ENCODE results near the gene MPND.

MPND gene

DNA sequence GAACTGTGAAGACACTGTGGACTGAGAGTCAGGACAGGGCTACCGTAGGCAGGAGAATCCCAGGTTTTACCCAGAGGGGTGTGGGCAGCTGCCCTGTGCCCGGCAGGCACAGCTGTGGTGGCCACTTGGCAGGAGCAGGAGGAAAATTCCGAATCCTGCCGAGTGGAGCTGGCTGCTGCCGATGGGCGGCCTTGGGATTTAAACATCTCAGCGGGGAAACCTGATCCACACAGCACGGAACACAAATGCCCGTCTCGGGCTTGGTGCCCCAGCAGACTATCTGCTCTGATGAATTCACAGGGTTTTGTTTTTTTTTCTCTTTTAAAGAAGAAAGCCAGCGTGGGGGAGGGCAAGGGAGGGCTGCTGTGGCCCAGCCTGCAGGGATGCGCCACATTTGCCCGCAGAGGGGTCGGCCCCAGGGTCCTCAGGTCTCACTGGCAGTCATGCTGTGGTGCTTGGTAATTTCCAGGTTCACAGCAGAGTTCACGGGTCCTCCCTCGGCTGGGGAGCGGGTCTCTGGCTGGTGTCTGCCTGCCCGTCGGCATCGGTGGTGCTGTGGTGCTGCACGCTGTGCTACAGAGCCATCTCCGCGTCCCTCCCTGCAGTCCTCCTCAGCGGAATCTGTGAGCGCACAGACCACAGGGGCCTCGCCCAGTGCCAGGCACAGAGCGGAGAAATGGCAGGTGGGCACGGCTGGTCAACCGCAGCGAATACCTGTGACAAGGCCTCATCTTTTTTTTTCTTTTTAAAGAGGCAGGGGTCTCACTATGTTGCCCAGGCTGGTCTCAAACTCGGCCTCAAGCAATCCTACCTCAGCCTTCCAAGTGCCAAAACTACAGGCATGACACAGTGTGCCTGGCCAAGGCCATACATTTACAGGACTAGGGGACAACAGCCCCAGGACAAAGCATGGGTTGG, 28.1 kb downstream of the MPND start:
- no peak for TF ChIP-seq GATA2 (IDR thresholded peaks at IDR 0.05; ENCODE audit: low read depth, low read length)
- no peak for TF ChIP-seq GATA3 (IDR thresholded peaks at IDR 0.05; ENCODE audit: low read depth, low read length)

- no peak for TF ChIP-seq GATA3 (IDR thresholded peaks at IDR 0.05; ENCODE audit: low read depth, low read length)
- no peak for TF ChIP-seq GATA2 (IDR thresholded peaks at IDR 0.05; ENCODE audit: low read depth, low read length)
Measured at GRCh38 chr19:4372165-4373012, 29.0 kb downstream of the MPND start.

DNA sequence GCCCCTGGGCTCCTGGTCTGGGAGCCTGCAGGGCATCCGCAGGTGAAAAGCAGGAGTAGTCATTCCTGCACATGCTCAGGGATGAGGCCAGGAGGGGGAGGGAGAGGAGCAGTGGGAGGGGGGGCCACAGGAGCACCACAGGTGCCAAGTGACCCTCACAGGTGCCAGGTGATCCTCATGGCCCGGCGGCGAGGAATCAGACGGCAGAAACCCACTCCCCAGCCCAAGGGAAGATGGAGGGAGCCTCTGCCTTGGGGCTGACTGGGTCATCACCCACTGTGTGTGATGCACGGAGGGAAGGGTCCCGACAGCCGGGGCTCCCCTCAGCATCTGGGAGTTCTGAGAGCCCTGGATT, 29.6 kb downstream of the MPND start:
- TF ChIP-seq GATA3 (IDR thresholded peaks at IDR 0.05; ENCODE audit: low read depth, low read length) (no peak), GATA2 (IDR thresholded peaks at IDR 0.05; ENCODE audit: low read depth, low read length) (no peak)

- TF ChIP-seq GATA3 (IDR thresholded peaks at IDR 0.05; ENCODE audit: low read depth, low read length) (no peak), GATA2 (IDR thresholded peaks at IDR 0.05; ENCODE audit: low read depth, low read length) (no peak)
Measured at GRCh38 chr19:4373601-4374497, 30.5 kb downstream of the MPND start.

DNA sequence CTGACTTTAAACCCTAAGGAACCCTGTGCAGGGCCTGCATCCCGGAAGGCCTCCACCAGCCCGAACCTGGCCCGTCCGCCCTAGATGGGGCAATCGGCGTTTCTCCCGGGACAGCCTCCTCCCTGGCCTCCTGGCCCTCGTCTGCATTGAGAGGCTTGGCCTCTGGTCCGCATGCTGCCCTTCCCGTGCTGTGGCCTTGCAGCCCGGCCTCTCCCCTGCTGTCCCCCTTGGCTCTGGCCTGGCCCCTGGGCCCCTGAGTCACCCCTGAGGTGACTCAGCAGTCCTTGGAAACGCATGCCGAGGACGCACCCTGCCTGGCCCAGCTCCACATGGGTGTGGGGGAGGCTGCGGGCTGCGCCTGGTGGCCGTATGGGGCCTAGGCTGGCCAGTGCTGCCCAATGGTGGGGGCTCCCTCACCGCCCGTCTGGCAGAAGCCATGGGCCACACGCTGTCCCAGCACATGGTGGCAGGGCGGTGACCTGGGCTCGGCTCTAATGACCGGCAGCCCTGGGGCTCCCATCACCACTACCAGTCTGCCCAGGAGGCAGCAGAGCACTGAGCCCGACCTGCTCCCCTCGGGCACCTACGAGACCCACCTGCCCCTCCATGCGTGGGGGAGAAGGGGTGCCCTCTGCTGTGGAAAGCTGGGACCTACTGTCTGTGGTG, 31.3 kb downstream of the MPND start:
- no peak for TF ChIP-seq GATA2 (IDR thresholded peaks at IDR 0.05; ENCODE audit: low read depth, low read length)
- TF ChIP-seq GATA3 (IDR thresholded peaks at IDR 0.05; ENCODE audit: low read depth, low read length) = no peak

GRCh38 chr19:4375164-4376027, 32.0 kb downstream of the MPND start:
- TF ChIP-seq GATA2 (IDR thresholded peaks at IDR 0.05; ENCODE audit: low read depth, low read length) (peak; percentile 73), GATA3 (IDR thresholded peaks at IDR 0.05; ENCODE audit: low read depth, low read length) (no peak)

DNA sequence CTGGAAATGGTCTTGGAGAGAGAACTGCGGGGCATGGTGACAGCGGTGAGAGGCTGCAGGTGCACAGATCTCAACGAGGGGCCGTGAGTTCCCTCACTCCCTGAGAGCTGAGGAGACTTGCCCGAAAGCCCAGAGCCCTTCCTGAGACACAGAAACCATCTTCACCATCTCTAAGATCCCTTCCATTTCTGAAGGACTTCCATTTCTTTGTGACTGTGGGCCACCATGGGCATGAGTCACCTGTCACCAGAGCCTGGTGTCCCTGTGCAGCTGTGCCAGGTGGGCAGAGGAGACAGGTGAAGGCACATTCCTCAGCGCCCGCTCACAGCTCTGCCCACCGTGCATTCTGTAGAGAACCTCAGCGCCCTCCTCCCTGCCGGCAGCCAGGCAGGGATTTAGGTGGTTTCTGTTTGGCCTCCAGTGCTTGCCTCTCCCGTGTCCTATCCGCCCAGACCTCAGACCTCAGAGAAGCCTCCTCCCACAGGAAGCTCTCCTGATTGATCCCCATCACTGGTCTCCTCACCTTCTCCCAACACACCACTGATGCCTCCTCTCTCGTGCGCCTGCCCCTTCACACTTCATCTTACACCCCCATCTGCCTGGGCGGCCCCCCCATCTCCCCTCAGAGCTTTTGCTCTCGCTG, 32.8 kb downstream of the MPND start:
- TF ChIP-seq GATA3 (IDR thresholded peaks at IDR 0.05; ENCODE audit: low read depth, low read length) (no peak), GATA2 (IDR thresholded peaks at IDR 0.05; ENCODE audit: low read depth, low read length) (no peak)

- no peak for TF ChIP-seq GATA3 (IDR thresholded peaks at IDR 0.05; ENCODE audit: low read depth, low read length)
- no peak for TF ChIP-seq GATA2 (IDR thresholded peaks at IDR 0.05; ENCODE audit: low read depth, low read length)
Measured at GRCh38 chr19:4376671-4376990, 33.3 kb downstream of the MPND start.

DNA sequence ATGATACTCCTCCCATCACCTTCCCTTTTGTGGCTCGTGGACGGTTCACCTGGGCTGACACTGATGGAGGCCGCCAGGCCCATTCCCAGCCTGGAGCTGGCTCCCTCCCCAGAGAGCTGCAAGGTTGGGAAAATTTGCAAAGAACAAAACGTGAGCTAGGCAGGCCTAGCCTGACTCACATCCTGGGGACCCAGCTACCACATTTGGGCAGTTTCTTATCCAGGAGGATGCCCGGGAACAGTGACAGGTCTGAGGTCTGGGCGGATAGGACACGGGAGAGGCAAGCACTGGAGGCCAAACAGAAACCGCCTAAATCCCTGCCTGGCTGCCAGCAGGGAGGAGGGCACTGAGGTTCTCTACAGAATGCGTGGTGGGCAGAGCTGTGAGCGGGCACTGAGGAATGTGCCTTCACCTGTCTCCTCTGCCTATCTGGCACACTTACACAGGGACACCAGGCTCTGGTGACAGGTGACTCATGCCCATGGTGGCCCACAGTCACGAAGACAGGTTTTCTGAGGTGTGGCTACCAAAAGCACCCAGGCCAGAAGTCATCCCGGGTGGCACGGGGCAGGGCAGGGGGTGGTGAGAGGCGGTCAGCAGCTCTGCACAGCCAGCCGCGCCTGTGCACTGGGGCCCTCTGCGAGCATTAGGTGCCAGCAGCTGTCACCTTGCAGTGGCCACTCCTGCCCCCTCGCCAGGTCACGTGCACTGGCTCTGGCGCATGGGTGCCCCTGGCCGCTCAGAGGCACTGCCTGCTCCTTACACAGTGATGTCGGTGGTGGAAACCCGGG, 33.8 kb downstream of the MPND start:
- no peak for TF ChIP-seq GATA2 (IDR thresholded peaks at IDR 0.05; ENCODE audit: low read depth, low read length)
- TF ChIP-seq GATA3 (IDR thresholded peaks at IDR 0.05; ENCODE audit: low read depth, low read length) = no peak

DNA sequence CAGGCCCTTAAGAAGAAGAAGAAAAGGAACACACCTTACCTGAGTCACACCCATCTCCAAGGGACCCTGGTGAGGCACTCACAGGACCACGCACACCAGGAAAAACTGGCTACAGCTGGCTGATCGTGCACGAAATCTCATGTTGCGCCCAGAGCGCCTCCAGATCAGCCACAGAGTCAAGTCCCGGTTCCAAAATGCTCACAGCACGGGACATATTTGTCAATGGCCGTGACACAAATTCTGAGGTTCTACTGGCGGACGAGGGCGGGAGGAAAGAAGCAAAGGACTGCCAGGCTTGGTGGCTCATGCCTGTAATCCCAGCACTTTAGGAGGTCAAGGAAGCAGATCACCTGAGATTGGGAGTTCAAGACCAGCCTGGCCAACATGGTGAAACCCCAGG, 35.5 kb downstream of the MPND start:
- TF ChIP-seq GATA2 (IDR thresholded peaks at IDR 0.05; ENCODE audit: low read depth, low read length) (no peak), GATA3 (IDR thresholded peaks at IDR 0.05; ENCODE audit: low read depth, low read length) (no peak)
